HEK293 (cell line): ENCODE results near the gene ZSCAN10.

Experiments
- CTCF ChIP-seq: fragments of 450-650 bp; formaldehyde crosslinking; IDR thresholded peaks from 2 replicates; pipeline ENCODE4 v1.5.1; 2016; ENCODE audit warnings: missing biosample characterization, missing genetic modification characterization
- ELK4 ChIP-seq: IDR thresholded peaks from 2 replicates; pipeline ENCODE4 v1.6.1; 2011; ENCODE audit warnings: mild to moderate bottlenecking, low read depth, low read length, borderline replicate concordance
- HOXD13 ChIP-seq: sonication (generic); formaldehyde crosslinking; IDR thresholded peaks from 2 replicates; pipeline ENCODE4 v1.8.0; 2022; ENCODE audit warnings: missing genetic modification reagents, borderline replicate concordance
- PBX3 ChIP-seq: sonication (generic); formaldehyde crosslinking; IDR thresholded peaks from 2 replicates; pipeline ENCODE4 v1.8.1; 2022; ENCODE audit warnings: mild to moderate bottlenecking, moderate library complexity, missing genetic modification reagents
- PRDM1 ChIP-seq: fragments of 450-650 bp; formaldehyde crosslinking; IDR thresholded peaks from 2 replicates; pipeline ENCODE4; 2016; ENCODE audit warnings: missing biosample characterization, missing genetic modification characterization
- TRIM28 ChIP-seq: IDR thresholded peaks from 2 replicates; pipeline ENCODE4 v1.6.1; 2011; ENCODE audit warnings: low read length, control low read depth, borderline replicate concordance
- ZBTB26 ChIP-seq: fragments of 450-650 bp; formaldehyde crosslinking; optimal IDR thresholded peaks from 2 replicates; pipeline ENCODE3; 2016; ENCODE audit warnings: missing biosample characterization, mild to moderate bottlenecking, missing genetic modification characterization
- ZBTB49 ChIP-seq: fragments of 450-650 bp; formaldehyde crosslinking; IDR thresholded peaks from 2 replicates; pipeline ENCODE4 v1.5.1; 2016; ENCODE audit warnings: missing biosample characterization, missing genetic modification characterization, low read depth
- ZNF121 ChIP-seq: fragments of 450-650 bp; formaldehyde crosslinking; IDR thresholded peaks from 2 replicates; pipeline ENCODE4 v1.5.1; 2016; ENCODE audit warnings: missing biosample characterization, missing genetic modification characterization
- ZNF133 ChIP-seq: fragments of 450-650 bp; formaldehyde crosslinking; IDR thresholded peaks from 2 replicates; pipeline ENCODE4 v1.5.1; 2016; ENCODE audit warnings: missing biosample characterization, missing genetic modification characterization
- ZNF138 ChIP-seq: fragments of 450-650 bp; formaldehyde crosslinking; IDR thresholded peaks from 2 replicates; pipeline ENCODE4 v1.5.1; 2016; ENCODE audit warnings: missing biosample characterization, missing genetic modification characterization, borderline replicate concordance
- ZNF155 ChIP-seq: fragments of 450-650 bp; formaldehyde crosslinking; IDR thresholded peaks from 2 replicates; pipeline ENCODE4 v1.5.1; 2016; ENCODE audit warnings: missing biosample characterization, missing genetic modification characterization
- ZNF169 ChIP-seq: fragments of 450-650 bp; formaldehyde crosslinking; IDR thresholded peaks from 2 replicates; pipeline ENCODE4 v1.5.1; 2016; ENCODE audit warnings: missing biosample characterization, missing genetic modification characterization
- ZNF184 ChIP-seq: fragments of 450-650 bp; IDR thresholded peaks from 2 replicates; pipeline ENCODE4 v1.5.1; 2018; ENCODE audit warnings: missing biosample characterization, mild to moderate bottlenecking, missing genetic modification characterization
- ZNF214 ChIP-seq: fragments of 450-650 bp; formaldehyde crosslinking; IDR thresholded peaks from 2 replicates; pipeline ENCODE4 v1.5.1; 2017; ENCODE audit warnings: missing biosample characterization, mild to moderate bottlenecking, missing genetic modification characterization, borderline replicate concordance
- ZNF292 ChIP-seq: fragments of 450-650 bp; formaldehyde crosslinking; IDR thresholded peaks from 2 replicates; pipeline ENCODE4 v1.5.1; 2016; ENCODE audit warnings: low read depth, missing biosample characterization, missing genetic modification characterization, borderline replicate concordance
- ZNF324 ChIP-seq: fragments of 450-650 bp; formaldehyde crosslinking; IDR thresholded peaks from 2 replicates; pipeline ENCODE4 v1.5.1; 2016; ENCODE audit warnings: missing biosample characterization, missing genetic modification characterization
- ZNF416 ChIP-seq: fragments of 450-650 bp; formaldehyde crosslinking; IDR thresholded peaks from 2 replicates; pipeline ENCODE4 v1.5.1; 2016; ENCODE audit warnings: missing biosample characterization, missing genetic modification characterization
- ZNF510 ChIP-seq: fragments of 450-650 bp; formaldehyde crosslinking; IDR thresholded peaks from 2 replicates; pipeline ENCODE4 v1.5.1; 2018; ENCODE audit warnings: mild to moderate bottlenecking, missing genetic modification characterization, missing biosample characterization; ENCODE audit not compliant: insufficient replicate concordance
- ZNF623 ChIP-seq: fragments of 450-650 bp; formaldehyde crosslinking; IDR thresholded peaks from 2 replicates; pipeline ENCODE4 v1.5.1; 2016; ENCODE audit warnings: missing biosample characterization, missing genetic modification characterization
- ZNF624 ChIP-seq: fragments of 450-650 bp; formaldehyde crosslinking; IDR thresholded peaks from 2 replicates; pipeline ENCODE4 v1.5.1; 2017; ENCODE audit warnings: missing biosample characterization, missing genetic modification characterization
- ZNF639 ChIP-seq: fragments of 450-650 bp; formaldehyde crosslinking; IDR thresholded peaks from 2 replicates; pipeline ENCODE4 v1.5.1; 2016; ENCODE audit warnings: missing biosample characterization, missing genetic modification characterization
- ZNF692 ChIP-seq: fragments of 450-650 bp; formaldehyde crosslinking; IDR thresholded peaks from 2 replicates; pipeline ENCODE4 v1.5.1; 2016; ENCODE audit warnings: missing biosample characterization, missing genetic modification characterization
- ZNF704 ChIP-seq: fragments of 450-650 bp; formaldehyde crosslinking; IDR thresholded peaks from 2 replicates; pipeline ENCODE4 v1.5.1; 2016; ENCODE audit warnings: missing biosample characterization, missing genetic modification characterization
- ZNF777 ChIP-seq: fragments of 450-650 bp; formaldehyde crosslinking; IDR thresholded peaks from 2 replicates; pipeline ENCODE4 v1.5.1; 2017; ENCODE audit warnings: missing biosample characterization, missing genetic modification characterization, borderline replicate concordance
- ZNF830 ChIP-seq: fragments of 450-650 bp; IDR thresholded peaks from 2 replicates; pipeline ENCODE4 v1.5.0; 2018; ENCODE audit warnings: missing biosample characterization, missing genetic modification characterization, low read depth, mild to moderate bottlenecking, moderate library complexity

ZSCAN10 gene

GRCh38 chr16:3135126-3135715, 36.1 kb upstream of the ZSCAN10 start (continued):
- no peak for TF ChIP-seq ZNF292 (tag by site-specific recombination)
- TF ChIP-seq ZBTB26 (tag by site-specific recombination): peak; percentile 75
- no peak for TF ChIP-seq TRIM28
- no peak for TF ChIP-seq ZNF184 (tag by site-specific recombination)
- no peak for TF ChIP-seq HOXD13 (CRISPR knock-in tag)
- TF ChIP-seq ZNF214 (tag by site-specific recombination): no peak
- TF ChIP-seq ZNF138 (tag by site-specific recombination): no peak
- peak; percentile 63 for TF ChIP-seq ZNF692 (tag by site-specific recombination)
- no peak for TF ChIP-seq ZNF830 (tag by site-specific recombination)
- no peak for TF ChIP-seq CTCF (tag by site-specific recombination)
- no peak for TF ChIP-seq ZNF133 (tag by site-specific recombination)
- TF ChIP-seq PRDM1 (tag by site-specific recombination): no peak
- no peak for TF ChIP-seq ZNF416 (tag by site-specific recombination)
- TF ChIP-seq ZNF777 (tag by site-specific recombination): no peak
- TF ChIP-seq ZNF169 (tag by site-specific recombination): no peak
- no peak for TF ChIP-seq ZNF121 (tag by site-specific recombination)
- no peak for TF ChIP-seq ELK4
- TF ChIP-seq ZNF639 (tag by site-specific recombination): no peak
- TF ChIP-seq ZNF324 (tag by site-specific recombination): no peak
- no peak for TF ChIP-seq ZNF510 (tag by site-specific recombination)
- TF ChIP-seq ZNF704 (tag by site-specific recombination): no peak
- TF ChIP-seq ZBTB49 (tag by site-specific recombination): no peak
- no peak for TF ChIP-seq ZNF624 (tag by site-specific recombination)
- no peak for TF ChIP-seq ZNF623 (tag by site-specific recombination)
- TF ChIP-seq ZNF155 (tag by site-specific recombination): no peak
- TF ChIP-seq PBX3: no peak
